Kidney epithelial cell (primary cell): ENCODE data around the gene PKD2L1. TPM values are rescaled to one million over a fixed set of nuclear protein-coding genes. Genes with fewer than 3 reads are reported as not detected.

ENCODE experiments used
- DNase-seq: peaks from one replicate; pipeline ENCODE4 v3.0.0-alpha.2; 2010; ENCODE audit warnings: low read depth
- H3K27me3 ChIP-seq: 2 replicates; pipeline ENCODE4 v1.6.0; 2011; ENCODE audit warnings: low read length; ENCODE audit not compliant: control insufficient read depth, insufficient read depth
- H3K36me3 ChIP-seq: 2 replicates; pipeline ENCODE4 v1.5.1; 2011; ENCODE audit warnings: low read length; ENCODE audit not compliant: control insufficient read depth, insufficient read depth
- H3K4me3 ChIP-seq: 2 replicates; pipeline ENCODE4 v1.5.1; 2011; ENCODE audit warnings: low read depth, mild to moderate bottlenecking, control low read depth, low read length
- total RNA-seq: library from RNA; depleted of rRNA; stranded (reverse); fragments of >200 nt; gene quantifications from 2 replicates; pipeline ENCODE4 v1.2.3, GENCODE V29; 2015
- TF ChIP-seq, protein P1 (sequence below): IDR thresholded peaks from 2 replicates; pipeline ENCODE4 v1.5.1; 2011; ENCODE audit warnings: mild to moderate bottlenecking, moderate library complexity, low read length, control low read depth, inconsistent platforms; ENCODE audit not compliant: insufficient read depth, poor library complexity, severe bottlenecking

Gene PKD2L1
- total RNA-seq, 1 donor from 2014 or later = not detected

DNA sequence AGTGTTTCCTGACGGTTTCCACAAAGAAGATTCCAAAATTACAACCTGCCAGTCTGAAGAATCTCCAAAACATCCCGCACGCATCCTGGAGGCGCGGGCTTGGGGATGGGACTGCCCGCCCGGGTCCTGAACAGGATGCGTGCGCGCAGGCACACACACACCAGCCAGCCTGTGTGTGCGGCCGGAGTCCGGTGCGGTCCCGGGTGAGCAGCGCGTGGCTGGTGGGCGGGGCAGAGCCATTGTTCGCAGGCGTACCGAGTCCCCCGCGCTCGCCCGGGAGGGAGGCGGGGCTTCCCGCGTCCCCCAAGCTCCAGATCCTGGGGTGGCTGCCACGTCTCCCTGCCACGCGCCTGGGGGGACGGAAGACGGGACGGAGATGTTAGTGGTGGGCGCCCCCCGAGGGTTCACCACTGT lies 16.3 kb upstream of the PKD2L1 start:
- TF ChIP-seq, protein P1, sequence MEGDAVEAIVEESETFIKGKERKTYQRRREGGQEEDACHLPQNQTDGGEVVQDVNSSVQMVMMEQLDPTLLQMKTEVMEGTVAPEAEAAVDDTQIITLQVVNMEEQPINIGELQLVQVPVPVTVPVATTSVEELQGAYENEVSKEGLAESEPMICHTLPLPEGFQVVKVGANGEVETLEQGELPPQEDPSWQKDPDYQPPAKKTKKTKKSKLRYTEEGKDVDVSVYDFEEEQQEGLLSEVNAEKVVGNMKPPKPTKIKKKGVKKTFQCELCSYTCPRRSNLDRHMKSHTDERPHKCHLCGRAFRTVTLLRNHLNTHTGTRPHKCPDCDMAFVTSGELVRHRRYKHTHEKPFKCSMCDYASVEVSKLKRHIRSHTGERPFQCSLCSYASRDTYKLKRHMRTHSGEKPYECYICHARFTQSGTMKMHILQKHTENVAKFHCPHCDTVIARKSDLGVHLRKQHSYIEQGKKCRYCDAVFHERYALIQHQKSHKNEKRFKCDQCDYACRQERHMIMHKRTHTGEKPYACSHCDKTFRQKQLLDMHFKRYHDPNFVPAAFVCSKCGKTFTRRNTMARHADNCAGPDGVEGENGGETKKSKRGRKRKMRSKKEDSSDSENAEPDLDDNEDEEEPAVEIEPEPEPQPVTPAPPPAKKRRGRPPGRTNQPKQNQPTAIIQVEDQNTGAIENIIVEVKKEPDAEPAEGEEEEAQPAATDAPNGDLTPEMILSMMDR = no peak
- Histone ChIP-seq H3K4me3 (peak overlapping the region; percentile 91), H3K36me3 (peaks cover 5% of the 10 kb centered on the region), H3K27me3 (no peaks in the 10 kb centered on the region)
- DNase-seq = no peak

DNA sequence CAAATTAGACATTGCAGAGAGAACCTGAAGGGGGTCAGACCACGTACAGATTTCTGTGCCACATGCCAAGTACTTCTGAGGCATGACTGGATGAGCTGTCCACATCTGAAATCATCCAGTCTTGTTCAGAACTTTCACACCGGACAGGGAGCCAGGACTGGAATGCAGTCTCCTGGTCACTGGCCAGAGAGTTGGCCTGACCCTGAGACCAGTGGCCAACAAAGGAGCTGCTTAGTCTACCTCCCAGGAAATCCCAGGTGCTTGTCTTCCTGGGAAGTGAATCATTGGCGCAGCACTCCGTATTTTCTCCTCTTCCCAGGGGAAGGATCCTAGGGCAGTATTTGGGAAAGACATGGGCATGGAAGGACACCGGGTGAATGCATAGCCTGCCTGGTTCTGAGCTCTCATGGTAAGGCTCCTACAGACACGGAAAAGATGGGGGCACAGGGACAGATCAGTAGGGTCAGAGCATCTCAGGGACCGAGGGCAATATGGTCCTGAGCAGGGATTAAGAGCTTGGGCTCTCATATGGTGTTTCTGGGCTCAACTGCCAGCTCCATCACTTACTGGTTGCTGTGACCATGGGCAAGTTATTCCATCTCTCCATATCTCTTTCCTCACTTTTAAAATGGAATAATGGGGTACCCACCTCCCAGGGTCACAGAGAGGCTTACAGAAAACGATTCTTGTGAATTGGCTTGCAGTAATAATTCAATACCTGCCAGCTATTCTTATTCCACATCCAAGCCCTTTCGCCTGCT lies 15.7 kb upstream of the PKD2L1 start:
- H3K27me3 ChIP-seq = no peaks in the 10 kb centered on the region
- TF ChIP-seq, protein P1 = no peak
- H3K36me3 ChIP-seq = peaks cover 5% of the 10 kb centered on the region
- peak overlapping the region; percentile 91 for H3K4me3 ChIP-seq
- peak; percentile 45 for DNase-seq

DNA sequence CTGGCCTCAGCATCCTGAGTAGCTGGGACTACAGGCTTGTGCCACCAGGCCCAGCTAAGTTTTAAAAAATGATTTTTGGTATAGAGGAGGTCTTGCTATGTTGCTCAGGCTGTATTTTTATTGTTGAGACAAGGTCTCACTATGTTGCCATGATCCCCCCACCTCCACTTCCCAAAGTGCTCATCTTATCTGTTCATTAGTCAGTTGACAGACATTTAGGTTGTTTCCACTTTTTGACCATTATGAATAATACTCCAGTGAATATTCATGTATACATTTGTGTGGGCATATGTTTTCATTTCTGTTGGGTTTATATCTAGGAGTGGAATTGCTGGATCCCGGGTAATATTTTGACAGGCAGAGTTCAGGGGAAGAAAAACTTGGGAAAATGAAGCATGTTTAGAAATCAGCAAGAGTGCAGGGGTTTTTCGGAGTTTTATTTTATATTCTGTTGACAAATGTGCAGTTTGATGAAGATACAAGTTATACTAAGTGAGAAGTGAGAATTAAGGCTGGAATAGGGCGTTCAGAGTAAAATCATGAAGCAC lies 14.3 kb upstream of the PKD2L1 start:
- no peak for DNase-seq
- Histone ChIP-seq H3K36me3 (peaks cover 2% of the 10 kb centered on the region), H3K4me3 (no peak overlapping the region), H3K27me3 (peaks cover 2% of the 10 kb centered on the region)
- TF ChIP-seq, protein P1 = no peak

DNA sequence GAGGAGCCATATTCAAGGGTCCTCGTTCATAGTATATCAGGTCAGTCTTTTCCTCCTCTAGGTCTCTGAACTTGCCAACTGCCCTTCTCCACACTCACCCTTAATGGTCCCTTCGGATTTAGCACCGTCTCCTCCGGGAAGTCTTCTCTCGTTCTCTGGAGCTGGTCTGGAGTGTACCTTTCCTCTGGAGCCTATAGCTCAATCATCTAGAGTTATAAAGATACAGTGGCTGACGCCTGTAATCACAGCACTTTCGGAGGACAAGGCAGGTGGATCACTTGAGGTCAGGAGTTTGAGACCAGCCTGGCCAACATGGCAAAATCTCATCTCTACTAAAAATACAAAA lies 12.6 kb upstream of the PKD2L1 start:
- no peak for DNase-seq
- Histone ChIP-seq H3K4me3 (no peak overlapping the region), H3K36me3 (no peaks in the 10 kb centered on the region), H3K27me3 (peaks cover 2% of the 10 kb centered on the region)
- TF ChIP-seq, protein P1 = no peak

DNA sequence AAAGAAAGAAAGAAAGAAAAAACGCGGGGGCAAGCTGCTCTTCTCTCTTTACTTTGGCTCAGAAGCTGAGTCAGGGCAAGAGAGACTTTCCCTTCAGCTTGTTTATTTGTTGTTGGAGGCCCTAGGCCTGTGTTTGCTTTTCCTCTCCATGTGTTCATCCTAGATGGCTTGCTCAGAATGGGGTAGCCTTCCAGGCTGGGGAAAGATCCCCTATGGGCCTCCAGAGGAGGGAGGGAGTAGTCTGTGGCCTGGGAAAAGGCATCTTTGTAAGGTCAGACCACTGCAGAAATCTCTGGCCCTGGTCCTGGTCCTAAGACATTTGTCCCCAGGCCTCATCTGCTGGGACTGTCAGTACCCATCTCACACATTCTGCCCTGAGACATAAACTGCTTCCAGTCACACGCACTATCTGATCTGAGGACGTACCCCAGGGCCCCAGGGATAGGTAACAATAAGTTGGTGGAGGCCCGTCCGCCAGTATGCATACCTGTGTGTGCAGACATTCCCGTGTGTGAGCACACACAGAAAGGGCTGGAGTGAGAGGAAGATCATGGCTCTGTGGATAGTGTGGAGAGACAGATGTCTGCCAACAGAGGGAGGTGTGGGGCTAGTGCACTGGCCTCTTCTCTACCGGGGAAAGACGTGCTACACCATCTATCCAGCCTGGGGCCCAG lies 12.1 kb upstream of the PKD2L1 start:
- H3K36me3 ChIP-seq = no peaks in the 10 kb centered on the region
- peaks cover 2% of the 10 kb centered on the region for H3K27me3 ChIP-seq
- H3K4me3 ChIP-seq = no peak overlapping the region
- TF ChIP-seq, protein P1 = peak; percentile 75
- no peak for DNase-seq
